ENCODE results near the gene MAP3K20. TPM values are rescaled to one million over a fixed set of nuclear protein-coding genes. Genes with fewer than 3 reads are reported as not detected.

The MAP3K20 gene
- total and polyA plus RNA-seq, 7 donors, result 41.8 to 533 (median 366) TPM

DNA sequence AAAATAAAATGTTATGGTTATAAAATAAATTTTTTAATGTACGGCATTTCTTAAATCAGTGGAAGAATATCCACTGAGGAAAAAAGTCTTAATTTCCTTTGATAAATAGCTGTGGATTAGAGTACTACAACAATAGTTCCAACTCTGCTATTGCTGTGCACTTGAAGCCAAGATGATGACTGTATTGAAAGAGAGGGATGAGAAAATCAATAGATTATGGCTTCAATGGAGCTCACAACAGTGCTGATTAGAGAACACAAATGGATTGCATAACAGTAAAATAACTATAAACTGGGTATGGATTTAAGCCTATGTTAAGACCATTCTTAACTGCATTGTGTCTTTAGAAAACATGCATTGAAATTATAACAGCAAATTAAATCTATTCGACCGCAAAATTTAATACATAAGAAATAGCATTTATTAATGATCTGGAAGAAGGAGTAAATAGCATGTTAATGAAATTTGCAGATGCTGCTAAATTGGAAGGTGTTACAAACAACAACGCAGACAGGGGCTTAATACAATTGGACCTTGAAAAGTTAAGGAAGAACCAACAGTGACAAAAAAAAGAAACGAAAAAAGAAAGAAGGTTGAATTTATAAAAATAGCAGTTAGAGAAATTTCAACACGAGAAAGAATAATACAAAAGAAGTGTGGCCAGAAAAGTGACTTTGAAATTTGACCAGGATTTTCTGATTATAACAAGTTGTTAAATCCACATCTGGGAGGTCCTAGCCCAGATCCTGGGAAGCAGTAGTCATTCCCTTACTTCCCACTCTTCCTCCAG is 8.6 kb upstream of the MAP3K20 start:
- H3K27me3 ChIP-seq (ENCODE audit: insufficient read depth in 3 of 3, low read length in 2 of 3), result no peaks in the 10 kb centered on the region
- intact Hi-C loops (cut with DNase I), result no loop called here
- H3K27ac ChIP-seq, result no peak overlapping the region
- no peaks in the 10 kb centered on the region for H3K9me3 ChIP-seq
- no peak for DNase-seq
- TF ChIP-seq, protein P1, sequence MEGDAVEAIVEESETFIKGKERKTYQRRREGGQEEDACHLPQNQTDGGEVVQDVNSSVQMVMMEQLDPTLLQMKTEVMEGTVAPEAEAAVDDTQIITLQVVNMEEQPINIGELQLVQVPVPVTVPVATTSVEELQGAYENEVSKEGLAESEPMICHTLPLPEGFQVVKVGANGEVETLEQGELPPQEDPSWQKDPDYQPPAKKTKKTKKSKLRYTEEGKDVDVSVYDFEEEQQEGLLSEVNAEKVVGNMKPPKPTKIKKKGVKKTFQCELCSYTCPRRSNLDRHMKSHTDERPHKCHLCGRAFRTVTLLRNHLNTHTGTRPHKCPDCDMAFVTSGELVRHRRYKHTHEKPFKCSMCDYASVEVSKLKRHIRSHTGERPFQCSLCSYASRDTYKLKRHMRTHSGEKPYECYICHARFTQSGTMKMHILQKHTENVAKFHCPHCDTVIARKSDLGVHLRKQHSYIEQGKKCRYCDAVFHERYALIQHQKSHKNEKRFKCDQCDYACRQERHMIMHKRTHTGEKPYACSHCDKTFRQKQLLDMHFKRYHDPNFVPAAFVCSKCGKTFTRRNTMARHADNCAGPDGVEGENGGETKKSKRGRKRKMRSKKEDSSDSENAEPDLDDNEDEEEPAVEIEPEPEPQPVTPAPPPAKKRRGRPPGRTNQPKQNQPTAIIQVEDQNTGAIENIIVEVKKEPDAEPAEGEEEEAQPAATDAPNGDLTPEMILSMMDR (IDR thresholded peaks at IDR 0.05), result no peak
- H3K4me3 ChIP-seq, result no peak overlapping the region
- H3K36me3 ChIP-seq (ENCODE audit: insufficient read depth in 1 of 2, low read depth in 1 of 2), result no peaks in the 10 kb centered on the region
- 75 to 90% (median 81%) methylated on average over 6 of the region's 6 CpGs for WGBS, 3 donors
- peaks cover 3% of the 10 kb centered on the region for H3K4me1 ChIP-seq
- ATAC-seq, result no peak

DNA sequence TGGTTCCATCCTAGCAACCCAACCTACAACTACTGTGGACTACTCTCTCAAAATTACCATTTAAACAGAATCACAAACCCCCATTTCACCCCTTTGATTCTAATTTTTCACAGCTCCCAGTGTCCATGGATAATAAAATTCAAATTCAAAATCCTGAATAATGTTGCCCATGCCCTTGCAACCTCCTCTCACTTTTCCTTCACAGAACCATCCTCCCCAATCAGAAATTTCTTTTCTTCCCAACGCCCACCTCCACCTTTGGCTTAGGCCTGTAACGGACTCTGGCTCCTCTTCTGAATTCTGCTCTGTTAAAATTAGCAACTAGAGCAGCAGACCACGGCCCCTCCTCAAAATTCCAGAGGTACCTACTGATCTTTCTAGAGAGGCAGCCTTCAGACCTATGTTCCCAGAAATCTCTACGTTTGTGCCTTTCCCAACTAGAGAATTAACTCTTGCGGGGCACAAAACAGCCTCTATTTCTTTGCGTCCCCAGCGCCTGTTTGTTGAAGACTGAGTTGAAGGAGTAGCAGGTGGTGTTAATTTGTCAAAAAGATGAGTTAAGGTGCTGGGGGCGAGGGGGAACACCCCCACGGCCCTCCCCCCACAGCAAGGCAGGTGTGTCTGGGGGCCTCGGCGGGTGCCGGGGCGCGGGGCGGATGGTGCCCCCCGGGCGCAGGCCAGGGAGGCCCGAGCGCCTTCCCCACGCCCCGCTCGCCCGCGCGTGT is 428 bp upstream of the MAP3K20 start:
- peak overlapping the region; percentile 100 for H3K27ac ChIP-seq
- TF ChIP-seq, protein P1 (IDR thresholded peaks at IDR 0.05), result no peak
- intact Hi-C loops (cut with DNase I), result loop anchor here (1.0 to 5.0 kb wide), 3 partner anchors 26 to 137 kb away; no protein-coding TSS in a partner anchor
- WGBS, 3 donors, result 6 to 10% (median 10%) methylated on average over 12 to 25 of the region's 25 CpGs
- peak overlapping the region; percentile 89 for H3K4me3 ChIP-seq
- no peaks in the 10 kb centered on the region for H3K27me3 ChIP-seq (ENCODE audit: insufficient read depth in 3 of 3, low read length in 2 of 3)
- no peaks in the 10 kb centered on the region for H3K36me3 ChIP-seq (ENCODE audit: insufficient read depth in 1 of 2, low read depth in 1 of 2)
- no peaks in the 10 kb centered on the region for H3K9me3 ChIP-seq
- H3K4me1 ChIP-seq, result peaks cover 46% of the 10 kb centered on the region
- ATAC-seq (no peak), DNase-seq (no peak)

DNA sequence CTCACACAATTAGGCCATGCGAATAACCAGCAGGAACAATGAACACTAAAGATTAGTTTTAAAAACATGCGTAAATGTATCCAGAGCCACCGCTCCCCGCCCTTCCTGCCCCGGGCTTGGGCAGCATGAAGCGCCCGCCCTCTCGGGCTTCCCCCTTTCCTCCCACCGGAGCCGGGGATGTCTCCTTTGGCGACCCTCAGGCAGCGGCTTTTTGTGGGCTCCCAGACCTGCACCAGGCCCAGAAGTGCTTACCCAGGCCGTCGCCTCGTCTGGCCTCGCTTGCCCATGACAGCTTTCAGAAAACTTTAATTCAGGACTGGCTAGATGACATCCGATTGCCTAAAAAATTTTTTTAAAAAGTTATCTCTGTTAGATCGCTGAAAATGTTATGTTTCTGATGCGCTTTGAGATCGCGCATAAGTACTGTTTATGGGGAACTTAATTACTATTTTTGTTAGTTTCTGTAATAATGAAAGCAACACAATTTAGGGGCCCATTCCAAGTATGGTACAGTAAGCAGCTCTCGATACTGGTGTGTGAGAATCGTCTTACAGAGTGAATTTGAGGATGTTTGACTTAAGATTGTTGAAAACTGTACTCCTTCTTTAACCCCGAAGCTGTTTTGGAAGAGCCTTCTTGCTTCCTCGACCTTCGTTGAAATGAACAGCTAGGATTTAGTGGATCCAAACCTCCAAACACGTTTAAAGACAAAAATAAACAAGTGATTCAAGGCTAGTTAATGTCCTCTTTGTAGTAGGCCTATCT is 1.1 kb downstream of the MAP3K20 start:
- TF ChIP-seq, protein P1 (IDR thresholded peaks at IDR 0.05), result no peak
- ATAC-seq, result peak; percentile 34 to 65 (median 39)
- Histone ChIP-seq H3K9me3 (no peaks in the 10 kb centered on the region), H3K27ac (peak overlapping the region; percentile 100), H3K4me3 (peak overlapping the region; percentile 89), H3K27me3 (ENCODE audit: insufficient read depth in 3 of 3, low read length in 2 of 3) (no peaks in the 10 kb centered on the region), H3K4me1 (peaks cover 51% of the 10 kb centered on the region), H3K36me3 (ENCODE audit: insufficient read depth in 1 of 2, low read depth in 1 of 2) (peaks cover 3% of the 10 kb centered on the region in 2 donors)
- intact Hi-C loops (cut with DNase I), result loop anchor here (2.0 to 5.0 kb wide), 3 partner anchors 44 to 136 kb away; no protein-coding TSS in a partner anchor
- WGBS, 3 donors, result 0 to 1% (median 1%) methylated on average over 27 of the region's 27 CpGs
- peak; percentile 51 to 75 for DNase-seq

DNA sequence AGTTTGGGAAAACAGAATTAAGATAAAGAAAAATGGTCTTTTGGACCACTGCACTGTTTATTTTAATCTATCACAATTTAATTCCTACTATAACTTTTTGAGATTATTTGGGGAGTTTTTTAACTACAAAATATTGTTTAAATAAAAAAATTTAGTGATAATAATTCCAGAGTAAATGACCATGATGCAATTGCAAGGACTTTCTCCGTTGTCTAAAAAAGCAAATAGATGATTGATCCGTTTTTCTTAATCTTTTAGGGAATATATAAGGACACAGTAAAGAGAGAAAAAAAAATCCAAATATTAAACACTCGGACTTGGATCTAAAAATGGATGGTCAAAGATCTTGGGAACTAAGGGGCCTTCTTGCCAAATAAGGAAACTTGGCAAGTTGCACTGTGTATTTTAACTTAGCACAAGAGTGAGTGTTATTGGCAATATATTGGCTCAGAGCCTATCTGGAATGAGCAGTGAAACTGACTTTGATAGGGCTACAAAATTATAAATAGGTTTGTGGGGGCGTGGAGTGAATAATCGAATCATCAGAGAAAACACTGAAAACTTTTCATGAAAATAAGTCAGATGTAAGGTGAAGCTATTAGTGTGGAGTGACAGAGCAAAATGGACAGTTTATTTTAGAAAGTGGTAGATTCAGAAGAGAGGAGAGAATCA is 2.0 kb downstream of the MAP3K20 start:
- Histone ChIP-seq H3K27me3 (ENCODE audit: insufficient read depth in 3 of 3, low read length in 2 of 3) (no peaks in the 10 kb centered on the region), H3K9me3 (no peaks in the 10 kb centered on the region), H3K4me3 (peak overlapping the region; percentile 89), H3K36me3 (ENCODE audit: insufficient read depth in 1 of 2, low read depth in 1 of 2) (peaks cover 3% of the 10 kb centered on the region in 2 donors), H3K4me1 (peaks cover 46% of the 10 kb centered on the region), H3K27ac (peak overlapping the region; percentile 100)
- DNase-seq (no peak), ATAC-seq (no peak)
- 19 to 41% (median 27%) methylated on average over 5 of the region's 5 CpGs for WGBS, 3 donors
- intact Hi-C loops (cut with DNase I), result loop anchor here (2.0 to 5.0 kb wide), 3 partner anchors 45 to 135 kb away; no protein-coding TSS in a partner anchor
- TF ChIP-seq, protein P1 (IDR thresholded peaks at IDR 0.05), result no peak
